ENCODE measurements around the gene COL6A3.
"Not testable (repeated sequence)": the region's sequence is repeated elsewhere in the genome, so short reads cannot be mapped to it uniquely, and the experiment has no call there.

The COL6A3 gene

GRCh38 chr2:237315170-237315828 lies 98.7 kb downstream of the COL6A3 start:
- no peak for DNase-seq

- DNase-seq: no peak
These were observed 99.3 kb downstream of the COL6A3 start for GRCh38 chr2:237314681-237315080.

- DNase-seq: no peak
These were observed 99.8 kb downstream of the COL6A3 start for GRCh38 chr2:237314198-237314597.

- no peak for DNase-seq
These were observed 101.8 kb downstream of the COL6A3 start for GRCh38 chr2:237312021-237312755.

GRCh38 chr2:237310515-237311114 lies 103.3 kb downstream of the COL6A3 start:
- DNase-seq: no peak

- DNase-seq: peak in 1 of 2 donors; percentile 20
These were observed 104.5 kb downstream of the COL6A3 start for GRCh38 chr2:237309416-237309815.

GRCh38 chr2:237309011-237309410 lies 105.0 kb downstream of the COL6A3 start:
- no peak for DNase-seq

- DNase-seq: no peak
These were observed 106.5 kb downstream of the COL6A3 start for GRCh38 chr2:237307474-237307873.

GRCh38 chr2:237306787-237307170 lies 107.2 kb downstream of the COL6A3 start:
- no peak for DNase-seq

- DNase-seq: no peak
These were observed 107.7 kb downstream of the COL6A3 start for GRCh38 chr2:237306083-237306786.

GRCh38 chr2:237305579-237305978 lies 108.4 kb downstream of the COL6A3 start:
- no peak for DNase-seq

GRCh38 chr2:237304763-237305514 lies 109.0 kb downstream of the COL6A3 start:
- no peak for DNase-seq

GRCh38 chr2:237303244-237303643 lies 110.7 kb downstream of the COL6A3 start:
- DNase-seq: not testable (repeated sequence)

GRCh38 chr2:237301595-237301994 lies 112.4 kb downstream of the COL6A3 start:
- DNase-seq: no peak

GRCh38 chr2:237300739-237301138 lies 113.2 kb downstream of the COL6A3 start:
- DNase-seq: no peak

GRCh38 chr2:237299906-237300305 lies 114.1 kb downstream of the COL6A3 start:
- DNase-seq: no peak

- DNase-seq: peak; percentile 27 to 31
These were observed 115.5 kb downstream of the COL6A3 start for GRCh38 chr2:237298151-237299118.

- peak; percentile 47 to 56 for DNase-seq
These were observed 116.4 kb downstream of the COL6A3 start for GRCh38 chr2:237297421-237298150.

- DNase-seq: no peak
These were observed 117.2 kb downstream of the COL6A3 start for GRCh38 chr2:237296756-237297155.

- no peak for DNase-seq
These were observed 118.0 kb downstream of the COL6A3 start for GRCh38 chr2:237295889-237296480.

All from inflammatory macrophage treated with lipopolysaccharide for 1 hour (primary cell).